BE2C (cell line): ENCODE results near the gene ATOH8.

ENCODE experiments used
- DNase-seq: peaks from one replicate; pipeline ENCODE4 v3.0.0-alpha.2; 2020
- H3K27me3 ChIP-seq: fragments of 250-450 bp; sonication (Bioruptor Pico); 2 replicates; pipeline ENCODE4 v1.5.1; 2020; ENCODE audit warnings: mild to moderate bottlenecking
- H3K36me3 ChIP-seq: fragments of 250-450 bp; sonication (Bioruptor Pico); 2 replicates; pipeline ENCODE4 v1.5.1; 2020; ENCODE audit warnings: mild to moderate bottlenecking
- H3K4me1 ChIP-seq: fragments of 250-450 bp; sonication (Bioruptor Pico); 2 replicates; pipeline ENCODE4 v1.5.1; 2020
- H3K4me3 ChIP-seq: 2 replicates; pipeline ENCODE4 v1.5.1; 2011; ENCODE audit warnings: low read depth, low read length
- H3K9me3 ChIP-seq: fragments of 250-450 bp; sonication (Bioruptor Pico); 2 replicates; pipeline ENCODE4 v1.5.1; 2020
- TF ChIP-seq, protein P1 (sequence below): IDR thresholded peaks from 2 replicates; pipeline ENCODE4 v1.5.1; 2012; ENCODE audit warnings: mild to moderate bottlenecking, low read depth, low read length

Gene ATOH8

GRCh38 chr2:85788603-85789002 is 34.8 kb downstream of the ATOH8 start:
- Histone ChIP-seq H3K36me3 (no peaks in the 10 kb centered on the region), H3K4me3 (no peak overlapping the region), H3K4me1 (no peaks in the 10 kb centered on the region; the same call in 1 of the 2 replicates), H3K27me3 (no peaks in the 10 kb centered on the region), H3K9me3 (no peaks in the 10 kb centered on the region)
- DNase-seq, result no peak
- TF ChIP-seq, protein P1, sequence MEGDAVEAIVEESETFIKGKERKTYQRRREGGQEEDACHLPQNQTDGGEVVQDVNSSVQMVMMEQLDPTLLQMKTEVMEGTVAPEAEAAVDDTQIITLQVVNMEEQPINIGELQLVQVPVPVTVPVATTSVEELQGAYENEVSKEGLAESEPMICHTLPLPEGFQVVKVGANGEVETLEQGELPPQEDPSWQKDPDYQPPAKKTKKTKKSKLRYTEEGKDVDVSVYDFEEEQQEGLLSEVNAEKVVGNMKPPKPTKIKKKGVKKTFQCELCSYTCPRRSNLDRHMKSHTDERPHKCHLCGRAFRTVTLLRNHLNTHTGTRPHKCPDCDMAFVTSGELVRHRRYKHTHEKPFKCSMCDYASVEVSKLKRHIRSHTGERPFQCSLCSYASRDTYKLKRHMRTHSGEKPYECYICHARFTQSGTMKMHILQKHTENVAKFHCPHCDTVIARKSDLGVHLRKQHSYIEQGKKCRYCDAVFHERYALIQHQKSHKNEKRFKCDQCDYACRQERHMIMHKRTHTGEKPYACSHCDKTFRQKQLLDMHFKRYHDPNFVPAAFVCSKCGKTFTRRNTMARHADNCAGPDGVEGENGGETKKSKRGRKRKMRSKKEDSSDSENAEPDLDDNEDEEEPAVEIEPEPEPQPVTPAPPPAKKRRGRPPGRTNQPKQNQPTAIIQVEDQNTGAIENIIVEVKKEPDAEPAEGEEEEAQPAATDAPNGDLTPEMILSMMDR, result no peak

GRCh38 chr2:85789271-85789670 is 35.5 kb downstream of the ATOH8 start:
- Histone ChIP-seq H3K9me3 (no peaks in the 10 kb centered on the region), H3K4me1 (peaks cover 4% of the 10 kb centered on the region), H3K27me3 (no peaks in the 10 kb centered on the region), H3K36me3 (no peaks in the 10 kb centered on the region), H3K4me3 (no peak overlapping the region)
- DNase-seq, result no peak
- TF ChIP-seq, protein P1, result no peak

DNA sequence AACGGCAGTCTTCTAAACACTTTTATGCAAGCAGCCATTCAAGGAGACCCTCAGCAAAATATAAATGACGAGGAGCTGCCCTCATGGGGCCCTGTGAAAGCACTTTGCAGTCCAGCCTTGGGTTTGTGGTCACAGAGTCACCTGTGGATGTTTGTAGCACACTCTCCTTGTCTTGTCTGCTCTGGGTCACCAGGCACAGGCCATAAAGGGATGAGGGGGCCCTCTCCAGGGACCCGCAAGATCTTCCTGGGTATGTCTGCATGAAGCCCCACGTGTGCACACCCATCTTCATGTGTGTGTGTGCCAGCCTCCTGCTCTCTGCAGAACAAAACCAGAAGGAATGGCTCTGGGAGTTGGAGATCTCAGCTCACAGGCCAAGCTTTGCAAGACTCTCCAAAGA is 36.2 kb downstream of the ATOH8 start:
- no peaks in the 10 kb centered on the region for H3K36me3 ChIP-seq
- H3K4me1 ChIP-seq, result peaks cover 7% of the 10 kb centered on the region
- TF ChIP-seq, protein P1, result no peak
- DNase-seq, result no peak
- no peaks in the 10 kb centered on the region for H3K9me3 ChIP-seq
- H3K4me3 ChIP-seq, result no peak overlapping the region
- H3K27me3 ChIP-seq, result no peaks in the 10 kb centered on the region

GRCh38 chr2:85790499-85791188 is 36.9 kb downstream of the ATOH8 start:
- TF ChIP-seq, protein P1, result no peak
- Histone ChIP-seq H3K27me3 (no peaks in the 10 kb centered on the region), H3K36me3 (no peaks in the 10 kb centered on the region), H3K9me3 (no peaks in the 10 kb centered on the region), H3K4me3 (no peak overlapping the region), H3K4me1 (peaks cover 7% of the 10 kb centered on the region)
- DNase-seq, result no peak

DNA sequence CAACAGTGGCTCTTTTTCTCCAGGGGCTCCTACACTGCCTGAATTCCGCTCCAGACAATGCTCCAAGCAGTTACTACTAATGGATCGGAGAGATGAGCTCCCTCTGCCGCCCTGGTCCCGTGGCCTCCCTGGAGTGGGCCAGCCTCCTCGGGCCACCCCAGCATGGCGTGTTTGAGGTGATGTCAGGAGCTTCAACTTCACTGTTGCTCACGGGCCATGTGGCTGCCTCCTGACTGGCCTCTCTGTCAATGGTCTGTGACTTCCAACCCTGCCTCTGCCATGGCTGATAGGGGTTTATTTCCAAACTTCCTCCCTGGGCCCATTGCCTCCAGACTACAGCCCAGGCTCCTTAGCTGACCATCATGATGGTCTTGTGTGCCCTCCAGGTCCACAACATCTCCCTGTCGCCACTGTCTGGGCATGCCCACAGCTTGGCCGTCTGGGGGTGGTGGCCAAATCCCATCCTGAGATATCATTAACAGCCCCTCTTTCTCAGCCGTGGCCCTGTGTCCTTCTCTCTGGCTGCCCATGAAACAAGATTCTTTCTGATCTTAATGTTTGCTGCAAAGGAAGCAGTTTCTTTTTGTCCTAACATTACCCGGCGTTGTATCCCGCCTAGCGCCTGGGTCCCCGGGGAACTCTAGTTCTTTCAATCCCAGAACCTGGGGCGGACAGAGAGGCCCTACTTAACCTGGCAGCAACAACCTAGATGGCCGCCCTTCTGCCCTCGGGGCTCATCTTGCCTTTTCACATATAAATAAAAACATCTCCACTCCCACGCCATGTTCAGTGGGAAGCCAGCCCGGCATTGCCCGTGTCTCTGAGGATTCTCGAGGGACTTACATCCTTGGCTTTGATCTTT is 38.1 kb downstream of the ATOH8 start:
- Histone ChIP-seq H3K4me1 (peaks cover 7% of the 10 kb centered on the region), H3K4me3 (no peak overlapping the region), H3K27me3 (no peaks in the 10 kb centered on the region), H3K36me3 (no peaks in the 10 kb centered on the region), H3K9me3 (no peaks in the 10 kb centered on the region)
- TF ChIP-seq, protein P1, result no peak
- DNase-seq, result no peak
